DMS 273 (cell line): ENCODE results near the gene THSD4.
"Not testable (repeated sequence)": the region's sequence is repeated elsewhere in the genome, so short reads cannot be mapped to it uniquely, and the experiment has no call there.

Experiments
- DNase-seq: peaks from one replicate; lab custom pipeline; 2025; ENCODE audit not compliant: unreplicated experiment; lab: John Stamatoyannopoulos, UW

Gene THSD4

DNA sequence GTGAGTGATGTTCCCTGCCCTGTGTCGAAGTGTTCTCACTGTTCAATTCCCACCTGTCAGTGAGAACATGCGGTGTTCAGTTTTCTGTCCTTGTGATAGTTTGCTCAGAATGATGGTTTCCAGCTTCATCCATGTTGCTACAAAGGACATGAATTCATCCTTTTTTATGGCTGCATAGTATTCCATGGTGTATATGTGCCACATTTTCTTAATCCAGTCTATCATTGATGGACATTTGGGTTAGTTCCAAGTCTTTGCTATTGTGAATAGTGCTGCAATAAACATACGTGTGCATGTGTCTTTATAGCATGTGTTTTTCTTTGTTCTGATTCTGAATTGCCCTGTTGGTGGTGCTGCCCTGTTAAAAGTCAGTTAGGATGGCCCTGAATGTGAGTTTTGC, 204.2 kb downstream of the THSD4 start:
- not testable (repeated sequence) for DNase-seq

DNA sequence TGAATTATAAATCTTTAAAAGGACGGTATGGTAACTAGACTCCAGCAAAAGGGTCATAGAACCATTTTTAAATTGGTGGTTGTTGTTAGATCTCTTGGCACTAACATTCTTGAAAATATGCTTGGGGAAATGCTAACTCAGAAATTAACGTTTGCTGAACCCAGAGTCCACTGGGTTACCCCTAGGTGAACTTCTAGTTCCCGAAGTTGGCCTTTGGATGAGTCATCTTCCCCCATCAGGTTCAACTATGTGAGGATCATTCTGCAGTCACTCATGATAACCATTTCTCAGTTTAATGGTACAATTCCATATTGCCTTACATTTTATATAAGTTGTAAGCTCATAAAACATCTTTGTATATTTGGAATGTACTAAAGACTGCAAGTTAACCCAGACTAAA, 204.7 kb downstream of the THSD4 start:
- no peak for DNase-seq

DNA sequence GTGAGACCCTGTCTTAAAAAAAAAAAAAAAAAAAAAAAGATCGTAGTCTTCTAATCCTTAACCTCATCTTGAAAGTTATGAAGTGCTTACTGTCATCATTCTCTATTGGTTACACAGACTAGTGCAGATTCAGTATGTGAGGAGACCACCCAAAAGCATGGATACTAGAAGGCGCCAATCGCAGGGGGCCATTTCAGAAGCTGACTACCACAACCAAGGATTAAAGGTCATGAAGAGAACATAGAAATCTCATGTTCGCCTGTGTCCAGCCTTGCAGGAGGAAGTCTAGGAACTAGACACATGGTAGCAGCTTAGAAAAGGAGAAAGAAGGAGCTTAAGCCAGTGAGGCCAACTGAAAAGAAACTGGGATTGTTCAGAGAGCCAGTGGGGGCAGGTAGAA, 207.8 kb downstream of the THSD4 start:
- no peak for DNase-seq

DNA sequence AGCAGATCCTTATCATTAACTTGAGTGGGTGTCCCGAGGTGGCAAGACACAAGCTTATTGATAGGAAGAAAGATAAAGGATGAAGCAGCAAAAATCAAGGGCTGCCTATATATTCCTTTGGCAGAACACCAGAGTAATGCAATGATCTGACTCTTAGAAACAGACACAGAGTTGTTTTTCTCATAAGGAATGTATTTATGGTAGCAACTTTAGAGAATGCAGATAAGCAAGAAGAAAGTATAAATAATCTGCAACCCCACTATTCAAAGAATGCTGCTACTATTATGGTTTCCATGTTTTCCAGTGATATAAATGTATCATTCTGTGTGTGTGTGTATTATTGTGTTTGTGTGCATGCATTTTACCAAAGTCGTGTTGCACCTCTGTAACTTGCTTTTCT, 208.3 kb downstream of the THSD4 start:
- DNase-seq = no peak

DNA sequence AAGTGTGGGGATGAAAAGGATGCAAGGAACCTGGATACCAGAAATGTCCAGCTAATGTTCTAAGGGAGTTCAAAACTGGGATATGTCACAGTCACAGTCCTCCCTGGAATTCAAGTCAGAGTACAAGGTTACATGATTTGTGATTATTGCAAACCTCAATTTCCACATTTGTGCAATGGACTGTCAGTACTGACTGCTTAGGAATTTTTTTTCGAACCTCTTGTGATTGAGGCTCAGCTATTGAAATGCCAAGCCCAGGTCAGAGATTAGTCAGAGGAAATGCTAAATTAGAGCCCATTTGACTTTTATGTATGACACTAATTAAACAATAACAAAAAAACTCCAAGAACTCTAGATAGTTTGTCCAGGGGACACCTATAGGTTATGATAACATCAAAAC, 210.2 kb downstream of the THSD4 start:
- DNase-seq = no peak

DNA sequence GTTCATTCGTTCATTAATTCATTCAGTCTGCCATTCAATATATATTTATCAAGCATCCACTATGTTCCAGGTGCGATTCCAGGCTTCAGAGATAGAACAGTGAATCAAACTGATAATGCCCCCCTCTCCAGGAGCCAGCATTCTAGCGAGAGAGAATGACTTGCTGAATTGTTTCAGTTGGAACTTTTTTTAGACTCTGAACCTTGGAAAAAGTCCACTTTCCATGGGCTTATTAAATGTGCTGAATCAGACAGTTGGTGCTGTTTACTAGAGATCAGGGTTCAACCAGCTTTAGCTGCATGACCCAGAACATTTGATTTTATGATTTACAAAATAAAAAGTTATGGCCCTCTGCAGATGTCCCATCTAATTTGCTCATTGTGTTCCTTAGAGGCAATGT, 213.2 kb downstream of the THSD4 start:
- DNase-seq = no peak

DNA sequence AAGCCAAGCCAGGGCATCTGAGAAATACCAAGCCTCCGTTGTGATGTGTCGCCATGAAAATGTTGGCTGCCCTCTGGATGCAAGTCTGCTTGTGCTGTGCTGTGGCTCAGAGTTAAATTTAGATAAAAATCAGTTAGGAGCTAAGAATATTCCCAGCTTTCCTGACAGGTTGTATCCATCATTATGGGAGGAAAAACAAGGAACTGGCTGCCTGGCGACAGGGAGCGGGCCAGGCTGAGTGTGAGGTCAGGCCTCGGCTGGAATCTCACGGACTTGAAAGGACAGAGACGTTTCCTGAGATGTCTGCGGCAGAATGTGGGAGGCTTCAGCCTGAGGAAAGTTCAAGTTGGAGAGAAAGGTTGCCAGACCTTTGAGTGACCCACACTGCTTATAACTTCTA, 213.8 kb downstream of the THSD4 start:
- DNase-seq = no peak

DNA sequence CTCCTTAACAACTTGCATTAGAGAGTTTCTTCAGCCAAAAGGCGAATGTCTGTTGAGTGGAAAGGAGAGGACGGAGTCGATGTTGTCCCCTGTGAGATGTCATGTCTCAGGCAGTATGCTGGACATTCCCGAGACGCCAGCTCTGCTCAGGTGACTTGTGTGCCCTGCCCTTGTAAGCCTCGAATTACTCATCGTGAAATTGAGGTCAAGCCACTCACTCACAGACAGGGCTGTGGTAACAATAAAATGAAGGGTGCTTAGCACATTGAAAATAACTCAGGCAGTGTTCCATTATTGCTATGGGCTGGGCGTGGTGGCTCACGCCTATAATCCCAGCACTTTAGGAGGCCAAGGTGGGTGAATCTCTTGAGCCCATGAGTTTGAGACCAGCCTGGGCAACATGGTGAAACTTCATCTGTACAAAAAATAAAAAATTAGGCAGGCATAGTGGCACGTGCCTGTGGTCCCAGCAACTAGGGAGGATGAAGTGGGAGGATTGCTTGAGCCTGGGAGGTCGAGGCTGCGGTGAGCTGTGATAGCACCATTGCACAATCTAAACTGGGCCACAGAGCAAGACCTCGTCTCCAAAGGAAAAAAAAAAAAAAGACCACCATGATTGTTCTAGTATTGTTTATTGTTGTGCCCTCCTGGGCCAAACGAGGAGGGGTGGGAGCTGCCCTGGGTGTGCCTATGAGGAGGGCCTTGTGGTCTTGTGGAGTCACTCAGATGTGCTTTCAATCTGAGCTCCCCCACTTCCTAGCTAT, 214.4 kb downstream of the THSD4 start:
- no peak for DNase-seq

DNA sequence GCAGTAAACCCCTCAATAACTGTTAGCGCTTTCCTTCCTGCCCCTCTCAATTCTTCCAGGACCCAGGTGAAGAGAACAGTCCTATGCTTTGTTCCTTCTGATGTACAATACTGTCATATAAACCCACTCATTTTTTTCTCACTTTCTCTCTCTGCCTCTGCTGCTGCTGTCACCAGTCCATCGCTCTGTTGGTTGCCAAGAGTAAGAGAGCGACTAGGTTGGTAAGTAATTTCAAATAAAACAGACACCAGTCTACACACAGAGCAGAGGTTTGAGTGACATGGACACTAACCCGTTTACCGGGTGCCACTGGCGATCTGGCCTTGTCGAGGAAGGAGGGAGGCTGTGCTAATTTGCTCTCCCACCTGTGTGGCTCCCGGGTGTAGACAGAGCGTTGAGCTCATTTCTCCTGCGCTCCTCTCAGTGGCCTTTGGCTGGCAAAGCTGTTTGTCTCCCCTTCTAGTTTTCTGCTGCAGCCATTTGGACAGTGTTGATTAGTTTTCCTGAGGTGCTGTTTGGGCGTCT, 215.4 kb downstream of the THSD4 start:
- DNase-seq = no peak

DNA sequence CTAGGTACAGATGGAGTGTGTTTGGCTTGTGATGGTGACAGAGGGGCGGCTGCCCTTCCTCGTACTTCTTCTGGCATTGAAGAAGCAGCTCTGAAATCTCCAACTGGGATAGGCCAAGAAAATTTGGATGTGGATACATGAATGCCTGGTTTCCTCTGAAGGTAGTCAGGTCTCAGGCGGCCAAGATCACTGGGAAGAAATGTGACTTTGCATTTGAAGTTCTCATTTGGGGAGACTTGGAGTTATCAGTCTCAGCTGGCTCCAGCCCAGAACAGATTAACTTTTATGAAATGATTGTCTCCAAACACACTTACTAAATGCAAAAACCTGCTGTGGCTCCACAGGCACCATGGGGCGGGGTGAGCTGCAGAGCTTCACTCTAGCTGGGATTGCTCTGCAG, 215.9 kb downstream of the THSD4 start:
- DNase-seq = no peak

DNA sequence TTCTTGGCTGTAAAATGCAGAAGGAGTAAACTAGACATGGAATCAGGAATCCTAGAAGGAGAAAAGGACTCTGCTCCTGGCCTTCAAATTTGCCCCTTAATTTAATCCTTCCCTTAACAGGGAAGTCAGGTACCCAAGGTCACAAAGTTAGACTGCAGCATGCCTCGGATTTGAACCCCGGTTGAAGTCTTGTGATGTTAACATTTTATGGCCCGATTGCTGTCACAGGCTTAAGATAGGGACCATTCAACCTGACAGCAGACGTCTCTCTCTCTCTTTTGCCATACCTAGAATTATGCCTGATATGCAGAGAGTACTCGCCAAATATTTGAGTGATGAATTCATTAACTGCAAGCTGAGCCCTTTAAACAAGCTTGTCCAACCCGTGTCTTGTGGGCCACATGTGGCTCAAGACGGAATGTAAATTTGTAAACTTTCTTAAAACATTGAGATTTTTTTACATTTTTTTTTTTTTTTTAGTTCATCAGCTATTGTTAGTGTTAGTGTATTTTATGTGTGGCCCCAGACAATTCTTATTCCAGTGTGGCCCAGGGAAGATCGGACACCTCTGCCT, 217.2 kb downstream of the THSD4 start:
- DNase-seq = no peak

DNA sequence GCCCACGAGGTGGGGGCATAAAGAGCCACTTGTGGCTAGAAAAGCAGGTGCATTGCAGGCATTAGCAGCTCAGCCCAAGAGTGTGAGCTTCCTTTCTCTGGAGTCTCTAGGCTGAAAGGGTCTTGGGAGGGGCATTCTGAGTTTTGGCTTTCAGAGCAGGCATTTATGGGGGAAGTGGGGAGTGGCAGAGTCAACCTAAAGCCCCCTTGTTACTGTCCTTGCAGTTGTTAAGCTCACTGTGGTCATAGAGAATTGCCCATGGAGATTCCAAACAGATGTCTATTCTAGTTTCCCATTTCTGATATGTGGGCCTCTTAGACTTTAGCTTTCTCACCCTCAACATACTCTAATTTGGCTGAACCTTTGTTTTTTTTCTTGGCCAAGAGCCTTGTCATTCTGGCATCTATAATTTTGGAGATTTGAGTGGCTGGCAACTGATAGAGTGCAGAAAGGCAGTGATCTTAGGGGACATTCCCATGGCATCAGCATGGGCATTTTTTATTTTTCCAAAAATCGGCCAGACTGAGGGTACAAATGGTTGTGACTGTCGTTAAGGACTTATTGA, 217.9 kb downstream of the THSD4 start:
- no peak for DNase-seq

DNA sequence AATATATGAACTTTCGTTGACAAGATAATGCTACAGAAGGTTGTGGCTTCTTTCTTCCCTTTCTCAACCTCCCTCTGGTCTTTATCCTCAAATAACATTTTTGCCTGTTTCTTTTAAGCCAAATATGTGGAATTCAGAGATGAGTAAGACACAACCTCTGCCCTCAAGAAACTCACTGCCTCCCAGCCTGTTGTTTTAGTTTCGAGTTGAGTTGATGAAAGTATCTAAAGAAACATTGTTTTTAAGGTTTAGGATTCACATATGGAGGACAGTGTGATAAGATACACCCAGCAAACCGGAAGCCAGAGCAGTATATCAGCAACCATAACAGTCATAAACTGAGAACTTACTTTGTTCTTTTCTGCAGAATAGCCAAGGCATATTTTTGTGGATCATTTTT, 218.6 kb downstream of the THSD4 start:
- no peak for DNase-seq

DNA sequence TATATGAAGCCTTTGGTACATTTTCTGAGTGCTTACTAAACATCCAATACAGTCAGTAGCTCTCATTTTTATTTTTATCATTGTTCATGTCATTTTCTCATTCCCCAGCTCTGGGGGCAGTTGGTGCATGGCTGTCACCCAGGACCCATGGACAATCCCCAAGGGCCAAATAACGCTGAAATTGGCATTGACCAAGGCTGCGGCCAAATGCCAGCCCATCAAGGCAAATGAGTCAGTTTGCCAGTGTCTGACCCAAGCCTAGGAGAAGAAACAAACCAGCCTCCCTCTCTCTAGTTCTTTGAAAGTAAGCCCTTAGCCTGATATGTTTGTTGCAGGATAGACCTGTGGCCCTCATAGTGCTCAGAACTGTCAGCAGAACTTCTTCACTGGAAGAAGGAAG, 219.2 kb downstream of the THSD4 start:
- no peak for DNase-seq

DNA sequence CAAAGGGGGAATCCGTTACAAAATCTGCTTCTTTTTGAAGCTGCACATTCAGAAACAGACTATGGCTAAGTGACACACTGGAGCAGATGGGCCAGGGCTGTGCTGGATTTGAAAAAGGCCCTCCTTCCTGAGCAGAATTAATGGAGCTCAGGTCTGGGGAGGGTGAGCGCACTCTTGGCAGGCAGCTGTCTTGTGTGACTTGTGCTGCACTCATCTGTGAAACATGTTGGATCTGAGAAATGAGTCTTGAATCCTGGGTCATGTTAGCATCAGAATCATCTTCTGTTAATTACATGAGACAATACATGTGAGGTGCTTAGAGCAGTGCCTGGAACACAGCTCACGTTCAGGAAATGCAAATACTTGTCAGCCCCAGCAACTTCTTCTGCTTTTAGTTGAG, 219.6 kb downstream of the THSD4 start:
- no peak for DNase-seq

DNA sequence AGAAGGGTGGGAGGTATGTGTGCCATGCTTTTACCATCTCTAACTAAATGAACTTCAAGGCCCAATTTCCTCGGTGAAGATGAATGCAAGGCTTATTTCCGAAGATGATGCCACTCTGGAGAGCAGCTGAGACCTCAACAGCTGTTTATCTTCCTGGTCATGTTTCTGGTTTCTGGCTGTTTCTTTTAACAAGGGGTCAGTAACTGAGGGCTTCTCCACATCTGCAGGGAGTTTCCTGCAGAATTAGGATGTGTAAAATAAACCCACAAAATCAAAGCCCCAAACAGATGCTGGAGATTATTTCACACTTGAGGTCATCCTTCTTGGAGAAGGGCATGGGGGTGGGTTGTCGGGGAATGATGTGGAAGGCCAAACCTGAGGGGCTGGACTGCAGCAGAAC, 220.3 kb downstream of the THSD4 start:
- no peak for DNase-seq

DNA sequence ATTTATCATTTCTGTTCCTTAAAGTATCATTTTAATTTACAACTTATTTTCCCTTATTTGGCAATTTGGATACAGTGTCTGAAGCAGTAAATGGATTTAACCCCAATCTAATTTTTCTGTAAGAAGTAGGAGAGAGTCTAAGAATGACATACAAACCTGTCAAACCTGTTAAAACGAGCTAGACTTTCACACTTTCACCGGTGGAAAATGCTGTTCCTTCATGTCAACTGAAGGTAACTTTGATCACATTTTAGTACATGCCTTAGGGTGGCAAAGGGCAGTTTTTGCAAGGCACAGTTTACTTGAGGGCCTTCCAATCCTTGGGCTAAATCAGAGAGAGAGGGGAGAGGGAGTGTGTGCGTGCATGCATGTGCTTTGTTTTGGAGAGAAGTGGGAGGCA, 221.4 kb downstream of the THSD4 start:
- DNase-seq = no peak

DNA sequence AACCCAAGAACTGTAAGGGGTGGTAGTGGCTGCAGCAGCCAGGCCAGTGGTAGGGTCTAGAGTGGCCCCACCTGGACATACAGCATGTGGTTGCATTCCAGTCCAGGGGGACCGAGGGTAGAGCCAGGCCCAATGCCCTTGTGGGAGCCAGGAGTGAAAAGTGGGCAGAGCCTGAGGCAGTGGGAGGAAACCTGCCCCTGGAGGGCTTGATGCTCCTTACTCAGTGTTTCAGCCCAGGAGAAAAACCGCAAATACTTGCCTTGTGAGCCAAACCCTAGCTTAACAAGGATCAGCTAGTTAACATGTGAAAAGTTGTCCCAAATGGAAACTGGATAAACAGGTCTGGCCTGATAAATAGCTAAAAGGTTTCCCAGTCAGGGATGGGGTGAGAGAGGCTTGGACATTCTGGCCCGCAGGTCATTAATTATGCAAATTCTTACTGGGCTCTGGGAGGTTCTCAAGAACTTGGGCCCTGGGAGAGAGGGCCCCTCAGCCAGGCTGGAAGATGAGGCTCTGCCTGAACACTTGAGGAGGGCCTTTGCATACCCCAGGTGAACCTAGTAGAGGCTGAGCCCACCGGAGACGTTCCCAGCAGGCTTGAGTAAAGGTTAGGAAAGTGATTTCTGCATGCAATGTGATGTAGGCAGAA, 222.1 kb downstream of the THSD4 start:
- DNase-seq = no peak

DNA sequence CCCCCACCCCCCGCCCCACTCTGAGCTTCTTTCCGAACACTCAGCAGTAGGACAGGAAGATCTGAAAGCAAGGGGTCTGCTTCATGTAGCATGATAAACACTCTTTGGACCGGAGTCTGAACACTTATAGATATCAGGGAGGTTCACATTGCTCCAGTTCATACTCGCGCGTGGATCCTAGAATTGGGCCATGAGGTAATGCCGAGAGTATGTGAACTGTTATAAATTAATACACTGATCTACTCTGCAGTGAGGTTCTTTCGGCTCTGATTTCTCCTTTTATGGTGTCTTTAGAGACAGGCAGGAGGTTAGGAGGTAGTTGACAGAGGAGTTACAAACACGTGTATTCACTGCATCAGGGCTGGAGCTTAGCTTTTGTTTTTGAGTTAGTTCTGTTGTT, 223.0 kb downstream of the THSD4 start:
- DNase-seq = no peak

DNA sequence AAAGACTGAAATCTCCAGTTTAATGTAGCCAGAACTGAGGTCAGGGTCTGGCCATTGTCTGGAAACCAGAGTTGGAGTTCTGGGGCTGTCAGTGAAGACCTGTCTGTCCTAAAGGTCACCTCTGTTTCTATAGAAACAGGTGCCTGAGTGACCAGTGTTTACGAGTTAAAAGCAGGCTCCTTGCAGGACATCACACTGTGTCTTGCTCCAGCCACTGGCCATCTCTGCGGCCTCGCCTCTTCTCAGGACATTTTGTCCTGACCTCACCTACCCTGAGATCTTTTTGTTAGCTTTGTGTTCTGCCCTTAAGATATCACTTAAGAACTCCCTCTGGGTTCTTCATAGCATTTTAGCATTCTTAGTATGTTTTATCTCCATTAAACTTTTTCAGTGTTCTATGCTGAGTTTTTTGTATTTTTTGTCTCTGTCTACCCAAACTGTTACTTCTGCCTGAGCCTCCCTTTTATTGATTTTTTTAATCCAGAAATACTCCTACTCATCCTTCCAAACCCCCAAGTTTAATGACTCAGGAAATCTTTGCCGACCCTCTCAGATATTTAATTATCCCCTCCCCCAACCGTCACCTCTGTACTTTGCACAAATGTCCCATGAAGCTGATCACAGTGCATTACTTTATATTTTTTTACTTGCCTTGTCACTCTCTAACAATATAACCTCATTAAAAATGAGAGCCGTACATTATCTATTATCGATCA, 223.7 kb downstream of the THSD4 start:
- no peak for DNase-seq

DNA sequence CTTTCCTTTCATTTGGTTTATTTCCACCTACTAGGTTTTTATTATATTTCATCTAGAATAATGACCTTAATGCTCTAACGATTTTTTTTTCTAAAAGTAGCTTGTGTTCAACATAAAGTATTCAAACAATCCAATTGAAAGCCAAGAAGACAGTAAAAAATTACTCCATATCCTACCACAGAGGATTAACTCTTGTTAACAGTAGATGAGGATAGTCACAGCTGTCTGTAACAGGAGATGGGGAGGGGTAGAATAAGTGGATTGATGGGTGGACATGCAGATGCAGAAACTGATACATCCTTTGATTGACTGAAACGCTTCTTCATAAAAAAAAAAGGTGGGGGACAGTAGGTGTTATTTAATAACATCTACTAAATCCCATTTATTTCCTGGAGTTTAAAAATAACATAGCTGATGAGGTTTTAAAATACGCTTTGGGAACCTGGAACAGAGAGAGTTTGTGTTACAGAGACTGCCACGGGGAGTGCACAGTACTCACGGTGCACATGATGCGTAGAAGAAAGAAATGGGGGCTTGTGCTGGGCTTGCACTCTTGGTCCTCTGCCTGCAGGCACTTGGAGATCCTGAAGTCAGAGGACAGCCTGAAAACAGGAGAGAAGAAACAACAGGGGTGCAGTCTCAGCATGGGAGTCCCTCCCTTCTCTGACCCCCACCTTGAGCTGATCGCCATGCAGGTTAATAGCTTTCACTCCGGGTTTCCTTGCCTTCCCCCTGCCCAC, 226.7 kb downstream of the THSD4 start:
- no peak for DNase-seq
